ENCODE measurements around the gene STPG2. TPM values are rescaled to one million over a fixed set of nuclear protein-coding genes. Genes with fewer than 3 reads are reported as not detected.
A peak's percentile ranks its signal among the peaks of the same experiment; 100 is the strongest.

STPG2 gene
- total RNA-seq, 4 donors from 2014 or later = 0.42 TPM; not detected in 3

- Histone ChIP-seq H3K4me3 (no peak overlapping the region), H3K27ac (no peak overlapping the region), H3K9me3 (no peaks in the 10 kb centered on the region), H3K36me3 (no peaks in the 10 kb centered on the region), H3K27me3 (no peaks in the 10 kb centered on the region), H3K4me1 (peaks cover 0 to 11% of the 10 kb centered on the region in 2 donors)
- intact Hi-C loops (cut with DNase I; ENCODE audit: low total_unique reads) = no loop called here
- in situ Hi-C loops (cut with MboI; ENCODE audit: low sequenced_read_pairs in 4 of 4) = no loop called here
- DNase-seq (no peak), ATAC-seq (no peak)
- TF ChIP-seq CTCF (IDR thresholded peaks at IDR 0.05 in 4 of 5, conservative IDR thresholded peaks at IDR 0.05 in 1 of 5) (no peak), POLR2A (IDR thresholded peaks at IDR 0.05) (no peak)
Measured at GRCh38 chr4:98151145-98151924, 8.1 kb upstream of the STPG2 start.

GRCh38 chr4:98150092-98150761 is 7.0 kb upstream of the STPG2 start:
- in situ Hi-C loops (cut with MboI; ENCODE audit: low sequenced_read_pairs in 4 of 4) = no loop called here
- H3K36me3 ChIP-seq = no peaks in the 10 kb centered on the region

GRCh38 chr4:98148856-98149255 is 5.6 kb upstream of the STPG2 start:
- Histone ChIP-seq H3K9me3 (no peaks in the 10 kb centered on the region), H3K27ac (no peak overlapping the region), H3K27me3 (no peaks in the 10 kb centered on the region), H3K4me3 (no peak overlapping the region), H3K36me3 (no peaks in the 10 kb centered on the region), H3K4me1 (peaks cover 0 to 15% of the 10 kb centered on the region in 2 donors)
- intact Hi-C loops (cut with DNase I; ENCODE audit: low total_unique reads) = no loop called here
- in situ Hi-C loops (cut with MboI; ENCODE audit: low sequenced_read_pairs in 4 of 4) = loop anchor here in 2 of 4 donors (10.0 kb wide), 2 partner anchors 106 to 116 kb away; partner anchors contain the start of gene RAP1GDS1 (in 1 of the 2)
- DNase-seq (no peak), ATAC-seq (no peak)
- TF ChIP-seq CTCF (IDR thresholded peaks at IDR 0.05 in 4 of 5, conservative IDR thresholded peaks at IDR 0.05 in 1 of 5) (no peak), POLR2A (IDR thresholded peaks at IDR 0.05) (no peak)

More at GRCh38 chr4:98150092-98150761, 7.0 kb upstream of the STPG2 start:
- no peaks in the 10 kb centered on the region for H3K9me3 ChIP-seq
- peaks cover 0 to 11% of the 10 kb centered on the region in 2 donors for H3K4me1 ChIP-seq
- ATAC-seq (no peak), DNase-seq (no peak)
- TF ChIP-seq POLR2A (IDR thresholded peaks at IDR 0.05) (no peak), CTCF (IDR thresholded peaks at IDR 0.05 in 4 of 5, conservative IDR thresholded peaks at IDR 0.05 in 1 of 5) (peak in 2 of 5 experiments; percentile 15 to 16)
- H3K27ac ChIP-seq = no peak overlapping the region
- intact Hi-C loops (cut with DNase I; ENCODE audit: low total_unique reads) = no loop called here
- no peaks in the 10 kb centered on the region for H3K27me3 ChIP-seq
- H3K4me3 ChIP-seq = no peak overlapping the region

DNA sequence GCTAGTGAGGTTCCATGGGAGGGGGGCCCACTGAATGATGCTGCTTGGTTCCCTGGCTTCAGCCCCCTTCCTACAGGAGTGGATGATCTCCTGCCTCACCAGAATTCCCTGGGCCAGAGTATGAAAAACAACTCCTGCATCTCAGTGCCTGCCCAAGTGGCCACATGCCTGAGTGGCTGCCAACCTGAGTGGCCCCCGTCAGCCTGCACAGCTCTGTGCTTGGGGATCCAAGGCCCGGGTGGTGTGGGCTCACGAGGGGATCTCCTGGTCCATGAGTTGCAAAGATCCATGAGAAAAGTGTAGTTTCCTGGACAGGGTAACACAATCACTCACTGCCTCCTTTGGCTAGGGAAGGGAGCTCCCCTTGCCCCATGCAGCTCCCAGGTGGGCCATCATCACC is 17.1 kb downstream of the STPG2 start:
- in situ Hi-C loops (cut with MboI; ENCODE audit: low sequenced_read_pairs in 4 of 4) (no loop called here), intact Hi-C loops (cut with DNase I; ENCODE audit: low total_unique reads) (no loop called here)
- H3K27me3 ChIP-seq = no peaks in the 10 kb centered on the region
- ATAC-seq (no peak), DNase-seq (no peak)
- H3K4me1 ChIP-seq = no peaks in the 10 kb centered on the region
- H3K4me3 ChIP-seq = no peak overlapping the region
- no peaks in the 10 kb centered on the region for H3K9me3 ChIP-seq
- TF ChIP-seq POLR2A (IDR thresholded peaks at IDR 0.05) = no peak
- no peak for TF ChIP-seq CTCF (IDR thresholded peaks at IDR 0.05 in 4 of 5, conservative IDR thresholded peaks at IDR 0.05 in 1 of 5)
- no peaks in the 10 kb centered on the region for H3K36me3 ChIP-seq
- H3K27ac ChIP-seq = no peak overlapping the region
